ENCODE data around the gene DKC1.

DNA sequence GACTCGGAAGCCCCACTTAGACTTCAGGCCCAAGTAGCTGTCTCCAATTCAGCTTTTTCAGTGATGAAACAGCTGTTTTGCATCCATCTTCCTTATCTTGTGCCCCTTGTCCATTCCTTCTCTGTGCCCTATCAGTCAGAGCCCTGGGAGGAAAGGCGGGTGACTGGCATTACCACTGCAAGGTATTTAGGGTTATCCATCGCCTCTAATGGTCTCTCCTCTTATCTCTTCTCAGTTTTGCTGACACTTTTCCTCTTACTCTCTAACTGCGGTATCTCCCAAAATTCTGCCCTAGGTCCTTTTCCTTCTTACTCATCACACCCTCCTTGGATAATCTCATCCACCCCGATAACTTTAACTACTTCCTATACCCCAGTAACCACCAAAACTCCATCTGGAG lies 25.5 kb upstream of the DKC1 start:
- TF ChIP-seq CTCF (IDR thresholded peaks at IDR 0.05; ENCODE audit: insufficient read depth, low read length), result no peak
- no peak for TF ChIP-seq REST (IDR thresholded peaks at IDR 0.05; ENCODE audit: insufficient replicate concordance, low read depth)

Measured in HL-60 (cell line).